Trophoblast cell (in vitro differentiated cells and primary cell): ENCODE data around the gene CLEC20A.

ENCODE experiments used
- DNase-seq, 2 donors: peaks; one replicate each; pipeline ENCODE4 v3.0.0-alpha.2; 2016
- H2AFZ ChIP-seq: 2 replicates; pipeline ENCODE4 v1.6.1; 2013; ENCODE audit warnings: low read length, moderate library complexity, mild to moderate bottlenecking; ENCODE audit not compliant: insufficient read depth, poor library complexity
- H2AK5ac ChIP-seq: 2 replicates; pipeline ENCODE4 v1.6.1; 2013; ENCODE audit warnings: mild to moderate bottlenecking, low read length
- H2BK120ac ChIP-seq: 2 replicates; pipeline ENCODE4 v1.6.1; 2013; ENCODE audit warnings: low read length, mild to moderate bottlenecking, moderate library complexity; ENCODE audit not compliant: insufficient read depth, poor library complexity
- H2BK12ac ChIP-seq: 2 replicates; pipeline ENCODE4 v1.6.1; 2013; ENCODE audit warnings: mild to moderate bottlenecking, low read length, moderate library complexity
- H2BK5ac ChIP-seq: 2 replicates; pipeline ENCODE4 v1.6.1; 2013; ENCODE audit warnings: low read length, low read depth, moderate library complexity, mild to moderate bottlenecking; ENCODE audit not compliant: poor library complexity
- H3K14ac ChIP-seq: 2 replicates; pipeline ENCODE4 v1.6.1; 2013; ENCODE audit warnings: mild to moderate bottlenecking, low read length
- H3K18ac ChIP-seq: 2 replicates; pipeline ENCODE4 v1.6.1; 2013; ENCODE audit warnings: mild to moderate bottlenecking, low read length
- H3K23ac ChIP-seq: 2 replicates; pipeline ENCODE4 v1.6.1; 2013; ENCODE audit warnings: low read length
- H3K27ac ChIP-seq: 2 replicates; pipeline ENCODE4 v1.5.1; 2013; ENCODE audit warnings: low read depth, mild to moderate bottlenecking, inconsistent platforms, low read length, moderate library complexity
- H3K27me3 ChIP-seq: 2 replicates; pipeline ENCODE4 v1.6.1; 2013; ENCODE audit warnings: inconsistent platforms, mild to moderate bottlenecking, low read length, moderate library complexity; ENCODE audit not compliant: insufficient read depth
- H3K36me3 ChIP-seq, 2 experiments: 1 replicate in 1 of 2; 2 replicates in 1 of 2; pipeline ENCODE4 v1.6.1; 2013; ENCODE audit warnings: low read length in 2 of 2, mild to moderate bottlenecking in 2 of 2, moderate library complexity in 1 of 2; ENCODE audit not compliant: insufficient read depth in 2 of 2, control insufficient read depth in 1 of 2
- H3K4ac ChIP-seq: 2 replicates; pipeline ENCODE4 v1.6.1; 2013; ENCODE audit warnings: low read depth, mild to moderate bottlenecking, low read length, moderate library complexity
- H3K4me1 ChIP-seq, 2 experiments: 1 replicate in 1 of 2; 2 replicates in 1 of 2; pipeline ENCODE4 v1.6.1; 2013; ENCODE audit warnings: low read length in 2 of 2, mild to moderate bottlenecking in 2 of 2, moderate library complexity in 1 of 2; ENCODE audit not compliant: insufficient read depth in 2 of 2, control insufficient read depth in 1 of 2
- H3K4me2 ChIP-seq: 2 replicates; pipeline ENCODE4 v1.6.1; 2013; ENCODE audit warnings: inconsistent platforms, mild to moderate bottlenecking, low read length, moderate library complexity
- H3K4me3 ChIP-seq: 2 replicates; pipeline ENCODE4 v1.5.1; 2013; ENCODE audit warnings: mild to moderate bottlenecking, low read depth, low read length, inconsistent platforms
- H3K79me1 ChIP-seq: one replicate; pipeline ENCODE4 v1.6.1; 2013; ENCODE audit warnings: low read length
- H3K79me2 ChIP-seq: 2 replicates; pipeline ENCODE4 v1.6.1; 2013; ENCODE audit warnings: low read length, mild to moderate bottlenecking; ENCODE audit not compliant: control insufficient read depth, insufficient read depth, poor library complexity
- H3K9ac ChIP-seq: 2 replicates; pipeline ENCODE4 v1.6.1; 2013; ENCODE audit warnings: mild to moderate bottlenecking, low read length
- H3K9me3 ChIP-seq: 2 replicates; pipeline ENCODE4 v1.6.1; 2013; ENCODE audit warnings: low read depth, mild to moderate bottlenecking, control low read depth, inconsistent platforms, low read length; ENCODE audit not compliant: insufficient read depth
- H4K12ac ChIP-seq: 2 replicates; pipeline ENCODE4 v1.6.1; 2013; ENCODE audit warnings: low read depth, mild to moderate bottlenecking, low read length, moderate library complexity
- H4K8ac ChIP-seq: 2 replicates; pipeline ENCODE4 v1.6.1; 2013; ENCODE audit warnings: low read depth, mild to moderate bottlenecking, low read length, moderate library complexity
- H4K91ac ChIP-seq: one replicate; pipeline ENCODE4 v1.6.1; 2013; ENCODE audit warnings: low read depth, mild to moderate bottlenecking, low read length, moderate library complexity
- WGBS: extraction: QIAGEN DNeasy Blood & Tissue Kit; methylation state at CpG from one replicate; pipeline ENCODE4 v1.1.7; 2013; ENCODE audit warnings: missing lambda C conversion rate; ENCODE audit not compliant: insufficient read length, insufficient coverage; ENCODE audit errors: extremely low coverage; 5-methylcytosine and 5-hydroxymethylcytosine counted together

CLEC20A gene

DNA sequence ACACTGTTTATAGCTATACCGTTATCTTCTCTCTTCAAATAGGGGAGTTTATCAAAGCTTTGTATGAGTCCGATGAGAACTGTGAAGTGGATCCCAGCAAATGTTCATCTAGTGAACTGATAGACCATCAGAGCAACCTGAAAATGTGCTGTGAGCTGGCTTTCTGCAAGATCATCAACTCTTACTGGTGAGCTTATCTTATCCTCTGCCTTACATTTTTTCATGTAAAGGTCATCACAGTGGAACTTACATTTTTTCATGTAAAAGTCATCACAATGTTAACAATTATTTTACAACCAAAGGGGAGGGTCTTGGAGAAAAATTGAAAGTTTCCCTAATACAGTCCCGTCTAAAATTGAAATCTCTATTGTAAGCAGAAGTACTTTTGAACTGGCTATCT is 45.2 kb downstream of the CLEC20A start:
- no peak overlapping the region for H3K23ac ChIP-seq
- H3K9ac ChIP-seq, result no peak overlapping the region
- no CpG with 5 or more reads among the region's 3 CpGs for WGBS
- peak in 1 of 2 donors; percentile 75 for DNase-seq
- H2AK5ac ChIP-seq, result no peak overlapping the region
- H3K14ac ChIP-seq, result no peak overlapping the region
- no peaks in the 10 kb centered on the region for H3K79me1 ChIP-seq
- no peak overlapping the region for H3K4me2 ChIP-seq
- peaks cover 5 to 10% of the 10 kb centered on the region in 2 experiments for H3K36me3 ChIP-seq
- no peaks in the 10 kb centered on the region for H3K27me3 ChIP-seq
- H3K4ac ChIP-seq, result no peak overlapping the region
- no peak overlapping the region for H2AFZ ChIP-seq
- H4K8ac ChIP-seq, result no peak overlapping the region
- no peak overlapping the region for H3K4me3 ChIP-seq
- H3K4me1 ChIP-seq, result no peaks in the 10 kb centered on the region
- no peaks in the 10 kb centered on the region for H3K79me2 ChIP-seq
- H2BK5ac ChIP-seq, result no peak overlapping the region
- no peak overlapping the region for H3K27ac ChIP-seq
- no peak overlapping the region for H4K91ac ChIP-seq
- H2BK12ac ChIP-seq, result no peak overlapping the region
- H3K18ac ChIP-seq, result no peak overlapping the region
- no peaks in the 10 kb centered on the region for H3K9me3 ChIP-seq
- no peak overlapping the region for H4K12ac ChIP-seq
- H2BK120ac ChIP-seq, result no peak overlapping the region

DNA sequence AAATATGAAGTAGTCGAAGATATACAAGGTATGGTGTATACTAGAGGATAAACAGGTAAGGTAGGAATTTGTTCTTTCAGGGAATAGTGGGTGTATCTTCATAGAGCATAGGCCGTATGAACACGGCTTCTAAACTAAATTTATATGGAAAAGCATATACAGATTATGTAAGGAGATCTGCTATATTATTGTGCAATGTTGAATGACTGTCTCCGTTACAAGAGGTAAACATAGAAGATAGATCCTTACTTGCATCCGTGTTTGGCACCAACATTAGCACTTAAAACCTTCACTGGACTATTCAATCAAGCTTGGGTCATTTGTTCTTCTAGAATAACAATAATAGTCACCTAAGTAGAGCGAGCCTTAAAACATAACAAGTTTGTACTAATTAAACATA is 45.9 kb downstream of the CLEC20A start:
- no peak overlapping the region for H3K4me2 ChIP-seq
- no peak overlapping the region for H2BK120ac ChIP-seq
- no peaks in the 10 kb centered on the region for H3K79me2 ChIP-seq
- H3K18ac ChIP-seq, result no peak overlapping the region
- no peak overlapping the region for H4K8ac ChIP-seq
- peaks cover 2 to 6% of the 10 kb centered on the region in 2 experiments for H3K36me3 ChIP-seq
- H3K27me3 ChIP-seq, result no peaks in the 10 kb centered on the region
- H4K12ac ChIP-seq, result no peak overlapping the region
- no peak overlapping the region for H4K91ac ChIP-seq
- no peak overlapping the region for H2BK5ac ChIP-seq
- no peak overlapping the region for H2AK5ac ChIP-seq
- no peak overlapping the region for H3K27ac ChIP-seq
- no peak overlapping the region for H3K14ac ChIP-seq
- H3K9me3 ChIP-seq, result no peaks in the 10 kb centered on the region
- no peak overlapping the region for H3K9ac ChIP-seq
- no peak overlapping the region for H3K4me3 ChIP-seq
- H3K4ac ChIP-seq, result no peak overlapping the region
- no peaks in the 10 kb centered on the region for H3K79me1 ChIP-seq
- no peak overlapping the region for H2BK12ac ChIP-seq
- DNase-seq, result peak in 1 of 2 donors; percentile 67
- no peak overlapping the region for H2AFZ ChIP-seq
- no peaks in the 10 kb centered on the region for H3K4me1 ChIP-seq
- WGBS, result no CpG with 5 or more reads among the region's 6 CpGs
- no peak overlapping the region for H3K23ac ChIP-seq

DNA sequence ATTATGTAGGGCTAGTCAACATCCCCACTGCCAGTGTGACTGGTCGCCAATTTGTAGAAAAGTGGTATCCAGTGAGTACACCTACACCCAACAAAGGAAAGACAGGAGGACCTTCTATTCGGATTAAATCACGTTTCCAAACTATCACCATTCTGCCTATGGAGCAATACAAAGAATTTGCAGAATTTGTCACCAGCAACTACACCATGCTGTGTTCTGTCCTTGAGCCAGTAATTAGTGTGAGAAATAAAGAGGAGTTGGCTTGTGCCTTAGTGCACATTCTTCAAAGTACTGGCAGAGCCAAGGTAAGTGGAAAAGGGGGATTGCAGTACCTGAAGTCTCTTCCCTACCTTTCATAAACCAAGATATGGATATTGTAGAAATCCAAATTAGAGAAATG is 53.8 kb downstream of the CLEC20A start:
- Histone ChIP-seq H2BK120ac (no peak overlapping the region), H3K4ac (no peak overlapping the region), H3K36me3 (peaks cover 6 to 13% of the 10 kb centered on the region in 2 experiments), H2BK12ac (no peak overlapping the region), H4K91ac (no peak overlapping the region), H3K4me3 (no peak overlapping the region), H2AFZ (no peak overlapping the region), H2BK5ac (no peak overlapping the region), H3K79me1 (no peaks in the 10 kb centered on the region), H3K4me2 (no peak overlapping the region), H3K27me3 (no peaks in the 10 kb centered on the region), H3K79me2 (no peaks in the 10 kb centered on the region), H3K9me3 (no peaks in the 10 kb centered on the region), H4K12ac (no peak overlapping the region), H3K27ac (no peak overlapping the region), H3K18ac (no peak overlapping the region), H3K14ac (no peak overlapping the region), H4K8ac (no peak overlapping the region), H3K23ac (no peak overlapping the region), H3K4me1 (no peaks in the 10 kb centered on the region), H3K9ac (no peak overlapping the region), H2AK5ac (no peak overlapping the region)
- no CpG with 5 or more reads among the region's 3 CpGs for WGBS
- DNase-seq, result no peak

DNA sequence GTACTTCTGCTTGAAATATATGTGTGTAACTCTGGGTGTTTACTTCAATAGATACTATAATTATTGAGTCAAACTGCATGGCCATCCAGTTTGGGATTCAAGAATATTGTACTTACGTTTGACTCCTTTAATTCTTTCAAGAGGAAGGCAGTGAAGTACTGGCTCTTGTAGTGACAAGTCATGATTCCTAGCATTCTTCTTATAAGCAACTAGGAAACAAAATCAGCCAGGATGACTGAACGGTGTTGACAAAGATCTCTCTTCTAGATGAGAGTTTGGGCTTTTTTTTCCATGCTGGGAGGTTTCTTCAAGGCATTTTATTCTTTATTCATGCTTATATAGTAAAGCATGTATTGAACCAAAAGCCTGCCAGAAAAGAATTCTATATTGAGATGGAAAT is 58.3 kb downstream of the CLEC20A start:
- H3K18ac ChIP-seq, result no peak overlapping the region
- no peak overlapping the region for H4K91ac ChIP-seq
- H4K12ac ChIP-seq, result no peak overlapping the region
- no peak overlapping the region for H3K9ac ChIP-seq
- no peak overlapping the region for H3K14ac ChIP-seq
- H3K79me2 ChIP-seq, result no peaks in the 10 kb centered on the region
- no peak overlapping the region for H2BK5ac ChIP-seq
- no peak overlapping the region for H3K4ac ChIP-seq
- no peak overlapping the region for H3K27ac ChIP-seq
- H3K27me3 ChIP-seq, result no peaks in the 10 kb centered on the region
- H3K36me3 ChIP-seq, result peaks cover 4 to 9% of the 10 kb centered on the region in 2 experiments
- no peak overlapping the region for H2AK5ac ChIP-seq
- H4K8ac ChIP-seq, result no peak overlapping the region
- no CpG with 5 or more reads among the region's 2 CpGs for WGBS
- H3K9me3 ChIP-seq, result no peaks in the 10 kb centered on the region
- no peak overlapping the region for H3K4me2 ChIP-seq
- H3K4me3 ChIP-seq, result no peak overlapping the region
- peak; percentile 10 to 69 for DNase-seq
- no peak overlapping the region for H2BK120ac ChIP-seq
- H3K4me1 ChIP-seq, result no peaks in the 10 kb centered on the region
- no peaks in the 10 kb centered on the region for H3K79me1 ChIP-seq
- H3K23ac ChIP-seq, result no peak overlapping the region
- no peak overlapping the region for H2BK12ac ChIP-seq
- H2AFZ ChIP-seq, result no peak overlapping the region
